MM.1S (cell line): Measurements from ENCODE around the gene ACP1.

Experiments used
- DNase-seq: peaks from one replicate; pipeline ENCODE4 v3.0.0-alpha.2; 2015
- H2AFZ ChIP-seq: fragments of 300-600 bp; sonication (generic); 2 replicates; pipeline ENCODE4 v1.6.0; 2016; ENCODE audit warnings: antibody characterized with exemption, low read length
- H3F3A ChIP-seq: fragments of 300-600 bp; sonication (generic); 2 replicates; pipeline ENCODE4 v1.6.1; 2016; ENCODE audit warnings: mild to moderate bottlenecking, antibody characterized with exemption, low read length, moderate library complexity, mixed read lengths; ENCODE audit not compliant: insufficient read depth
- H3K27ac ChIP-seq: fragments of 300-600 bp; sonication (generic); 2 replicates; pipeline ENCODE4 v1.5.1; 2016; ENCODE audit warnings: mild to moderate bottlenecking, low read length
- H3K27me3 ChIP-seq: fragments of 300-600 bp; sonication (generic); replicated peaks from 2 replicates; pipeline ENCODE4 v1.6.0; 2016; ENCODE audit warnings: low read length; ENCODE audit not compliant: insufficient read depth
- H3K36me3 ChIP-seq: fragments of 300-600 bp; sonication (generic); replicated peaks from 2 replicates; pipeline ENCODE4 v1.6.1; 2016; ENCODE audit warnings: mild to moderate bottlenecking, low read length, mixed read lengths; ENCODE audit not compliant: insufficient read depth
- H3K4me1 ChIP-seq: fragments of 300-600 bp; sonication (generic); 2 replicates; pipeline ENCODE4 v1.6.1; 2016; ENCODE audit warnings: low read length, mixed read lengths
- H3K4me2 ChIP-seq: fragments of 300-600 bp; sonication (generic); 2 replicates; pipeline ENCODE4 v1.6.0; 2016; ENCODE audit warnings: low read depth, low read length
- H3K4me3 ChIP-seq: fragments of 300-600 bp; sonication (generic); 2 replicates; pipeline ENCODE4 v1.5.1; 2016; ENCODE audit warnings: low read length, mixed read lengths
- H3K79me2 ChIP-seq: fragments of 300-600 bp; sonication (generic); 2 replicates; pipeline ENCODE4 v1.6.1; 2016; ENCODE audit warnings: mixed run types, low read length, mixed read lengths
- H3K9ac ChIP-seq: fragments of 300-600 bp; sonication (generic); 2 replicates; pipeline ENCODE4 v1.6.1; 2016; ENCODE audit warnings: low read length, mixed read lengths
- H3K9me2 ChIP-seq: fragments of 300-600 bp; sonication (generic); replicated peaks from 2 replicates; pipeline ENCODE4 v1.6.1; 2016; ENCODE audit warnings: mild to moderate bottlenecking, low read length, mixed read lengths; ENCODE audit not compliant: insufficient read depth
- H3K9me3 ChIP-seq: fragments of 300-600 bp; sonication (generic); replicated peaks from 2 replicates; pipeline ENCODE4 v1.6.1; 2016; ENCODE audit warnings: mild to moderate bottlenecking, low read length, mixed read lengths; ENCODE audit not compliant: insufficient read depth
- H4K20me1 ChIP-seq: fragments of 300-600 bp; sonication (generic); 2 replicates; pipeline ENCODE4 v1.6.1; 2016; ENCODE audit warnings: mild to moderate bottlenecking, low read length, moderate library complexity, mixed read lengths; ENCODE audit not compliant: insufficient read depth
- CTCF ChIP-seq: fragments of 300-600 bp; sonication (generic); IDR thresholded peaks from 2 replicates; pipeline ENCODE4 v1.5.1; 2016; ENCODE audit warnings: antibody characterized with exemption, low read length, mixed read lengths
- EZH2 ChIP-seq: fragments of 300-600 bp; sonication (generic); optimal IDR thresholded peaks from 2 replicates; pipeline ENCODE3; 2017; ENCODE audit warnings: low read depth, mild to moderate bottlenecking, antibody characterized with exemption, low read length, mixed read lengths
- EZH2phosphoT487 ChIP-seq: fragments of 300-600 bp; sonication (generic); IDR thresholded peaks from 2 replicates; pipeline ENCODE4 v1.6.1; 2018; ENCODE audit warnings: antibody characterized with exemption, low read length

Gene ACP1

GRCh38 chr2:269356-270030 is 4.7 kb downstream of the ACP1 start:
- no peak overlapping the region for H3K4me3 ChIP-seq
- no peak for DNase-seq
- H3K9me2 ChIP-seq: no peaks in the 10 kb centered on the region
- H3K9me3 ChIP-seq: no peaks in the 10 kb centered on the region
- H3K79me2 ChIP-seq: peaks cover 95% of the 10 kb centered on the region
- no peaks in the 10 kb centered on the region for H3K27me3 ChIP-seq
- H3K9ac ChIP-seq: no peak overlapping the region
- H3K4me2 ChIP-seq: no peak overlapping the region
- TF ChIP-seq EZH2 (no peak), EZH2phosphoT487 (no peak), CTCF (no peak)
- H3K4me1 ChIP-seq: peaks cover 5% of the 10 kb centered on the region; the same call in 1 of the 2 replicates
- H3F3A ChIP-seq: no peaks in the 10 kb centered on the region
- no peak overlapping the region for H2AFZ ChIP-seq
- H3K36me3 ChIP-seq: no peaks in the 10 kb centered on the region; the same call in 1 of the 2 replicates
- no peak overlapping the region for H3K27ac ChIP-seq
- peaks cover 26% of the 10 kb centered on the region for H4K20me1 ChIP-seq

- no peaks in the 10 kb centered on the region for H3K27me3 ChIP-seq
- no peaks in the 10 kb centered on the region for H3K9me2 ChIP-seq
- no peaks in the 10 kb centered on the region; the same call in 1 of the 2 replicates for H3K36me3 ChIP-seq
- no peaks in the 10 kb centered on the region for H3F3A ChIP-seq
- no peak overlapping the region for H3K4me2 ChIP-seq
- DNase-seq: no peak
- H2AFZ ChIP-seq: no peak overlapping the region
- peaks cover 15% of the 10 kb centered on the region for H3K4me1 ChIP-seq
- no peak overlapping the region for H3K4me3 ChIP-seq
- TF ChIP-seq CTCF: no peak
- no peak for TF ChIP-seq EZH2phosphoT487
- TF ChIP-seq EZH2: no peak
- peaks cover 97% of the 10 kb centered on the region for H3K79me2 ChIP-seq
- peaks cover 26% of the 10 kb centered on the region for H4K20me1 ChIP-seq
- H3K27ac ChIP-seq: no peak overlapping the region
- H3K9me3 ChIP-seq: no peaks in the 10 kb centered on the region
- no peak overlapping the region for H3K9ac ChIP-seq
These were observed 6.1 kb downstream of the ACP1 start for GRCh38 chr2:270861-271260.

- H3K79me2 ChIP-seq: peaks cover 95% of the 10 kb centered on the region
- H4K20me1 ChIP-seq: peaks cover 26% of the 10 kb centered on the region
- TF ChIP-seq CTCF (no peak), EZH2phosphoT487 (no peak), EZH2 (no peak)
- DNase-seq: no peak
- H3K4me1 ChIP-seq: peaks cover 10% of the 10 kb centered on the region; the same call in 1 of the 2 replicates
- no peak overlapping the region for H3K9ac ChIP-seq
- no peaks in the 10 kb centered on the region for H3K27me3 ChIP-seq
- no peaks in the 10 kb centered on the region for H3K9me3 ChIP-seq
- no peak overlapping the region for H3K27ac ChIP-seq
- peaks cover under 1% of the 10 kb centered on the region for H3K36me3 ChIP-seq
- no peaks in the 10 kb centered on the region for H3F3A ChIP-seq
- no peaks in the 10 kb centered on the region for H3K9me2 ChIP-seq
- no peak overlapping the region for H3K4me3 ChIP-seq
- no peak overlapping the region for H3K4me2 ChIP-seq
- H2AFZ ChIP-seq: no peak overlapping the region
These were observed 7.2 kb downstream of the ACP1 start for GRCh38 chr2:271917-272316.
